ENCODE data around the gene SGMS1.

GRCh38 chr10:50575477-50576244 lies 48.1 kb downstream of the SGMS1 start:
- no peak for TF ChIP-seq POLR2A (IDR thresholded peaks at IDR 0.05)
- TF ChIP-seq CTCF (IDR thresholded peaks at IDR 0.05) = no peak
